HAP-1 (cell line): ENCODE measurements around the gene CLCN7.

ENCODE experiments used
- DNase-seq, 2 experiments: peaks; one replicate each; pipeline ENCODE4 v3.0.0-alpha.2; 2016 to 2020; ENCODE audit warnings: low spot score in 2 of 2
- H3K27me3 ChIP-seq: fragments of 250-450 bp; sonication (Bioruptor Pico); 2 replicates; pipeline ENCODE4 v1.5.1; 2020; ENCODE audit warnings: low read depth, mild to moderate bottlenecking, moderate library complexity
- H3K36me3 ChIP-seq: fragments of 250-450 bp; sonication (Bioruptor Pico); replicated peaks from 2 replicates; pipeline ENCODE4 v1.5.1; 2020; ENCODE audit warnings: mild to moderate bottlenecking
- H3K4me1 ChIP-seq: fragments of 250-450 bp; sonication (Bioruptor Pico); 2 replicates; pipeline ENCODE4 v1.5.1; 2020; ENCODE audit warnings: mild to moderate bottlenecking
- H3K4me3 ChIP-seq: fragments of 250-450 bp; sonication (Bioruptor Pico); 2 replicates; pipeline ENCODE4 v1.5.1; 2020; ENCODE audit warnings: mild to moderate bottlenecking, moderate library complexity
- H3K9me3 ChIP-seq: fragments of 250-450 bp; sonication (Bioruptor Pico); 2 replicates; pipeline ENCODE4 v1.5.1; 2020; ENCODE audit warnings: mild to moderate bottlenecking, moderate library complexity
- in situ Hi-C: fragments of 300-500 bp; cut with MboI; formaldehyde crosslinking; loops from 3 replicates; pipeline ENCODE4 v1.14.3; 2020; ENCODE audit warnings: low sequenced_read_pairs, inconsistent platforms, mixed read lengths

The CLCN7 gene

GRCh38 chr16:1455190-1456171 lies 19.3 kb downstream of the CLCN7 start:
- Histone ChIP-seq H3K27me3 (no peaks in the 10 kb centered on the region), H3K36me3 (0 out of 2 replicates have a peak, but pooled peaks cover 6% of the 10 kb centered on the region), H3K4me1 (no peaks in the 10 kb centered on the region), H3K9me3 (no peaks in the 10 kb centered on the region), H3K4me3 (no peak overlapping the region)
- no peak for DNase-seq
- in situ Hi-C loops, result no loop called here

- Histone ChIP-seq H3K4me3 (no peak overlapping the region), H3K4me1 (no peaks in the 10 kb centered on the region), H3K9me3 (no peaks in the 10 kb centered on the region), H3K36me3 (0 out of 2 replicates have a peak, but pooled peaks cover 8% of the 10 kb centered on the region), H3K27me3 (no peaks in the 10 kb centered on the region)
- no peak for DNase-seq
- in situ Hi-C loops, result no loop called here
Observed at GRCh38 chr16:1454561-1454960, 20.3 kb downstream of the CLCN7 start.

GRCh38 chr16:1453316-1453715 lies 21.5 kb downstream of the CLCN7 start:
- Histone ChIP-seq H3K4me1 (no peaks in the 10 kb centered on the region), H3K4me3 (no peak overlapping the region), H3K36me3 (0 out of 2 replicates have a peak, but pooled peaks cover 8% of the 10 kb centered on the region), H3K9me3 (no peaks in the 10 kb centered on the region), H3K27me3 (no peaks in the 10 kb centered on the region)
- DNase-seq, result no peak
- in situ Hi-C loops, result no loop called here

- in situ Hi-C loops, result no loop called here
- H3K36me3 ChIP-seq, result peaks cover 8% of the 10 kb centered on the region; the same call in 1 of the 2 replicates
Observed at GRCh38 chr16:1452530-1452929, 22.3 kb downstream of the CLCN7 start.

GRCh38 chr16:1451702-1452392 lies 23.0 kb downstream of the CLCN7 start:
- DNase-seq, result no peak
- peaks cover 8% of the 10 kb centered on the region; the same call in 1 of the 2 replicates for H3K36me3 ChIP-seq
- no peaks in the 10 kb centered on the region for H3K4me1 ChIP-seq
- in situ Hi-C loops, result no loop called here
- H3K27me3 ChIP-seq, result no peaks in the 10 kb centered on the region
- no peaks in the 10 kb centered on the region for H3K9me3 ChIP-seq
- H3K4me3 ChIP-seq, result no peak overlapping the region

More at GRCh38 chr16:1452530-1452929, 22.3 kb downstream of the CLCN7 start:
- H3K4me1 ChIP-seq, result no peaks in the 10 kb centered on the region
- no peaks in the 10 kb centered on the region for H3K9me3 ChIP-seq
- DNase-seq, result no peak
- no peaks in the 10 kb centered on the region for H3K27me3 ChIP-seq
- H3K4me3 ChIP-seq, result no peak overlapping the region

- in situ Hi-C loops, result no loop called here
- no peak for DNase-seq
- no peaks in the 10 kb centered on the region for H3K4me1 ChIP-seq
Observed at GRCh38 chr16:1450841-1451240, 24.0 kb downstream of the CLCN7 start.

GRCh38 chr16:1450218-1450617 lies 24.6 kb downstream of the CLCN7 start:
- no peak for DNase-seq
- Histone ChIP-seq H3K4me1 (no peaks in the 10 kb centered on the region), H3K4me3 (no peak overlapping the region), H3K9me3 (no peaks in the 10 kb centered on the region), H3K27me3 (no peaks in the 10 kb centered on the region), H3K36me3 (peaks cover 8% of the 10 kb centered on the region; the same call in 1 of the 2 replicates)
- in situ Hi-C loops, result no loop called here

More at GRCh38 chr16:1450841-1451240, 24.0 kb downstream of the CLCN7 start:
- no peak overlapping the region for H3K4me3 ChIP-seq
- H3K36me3 ChIP-seq, result peaks cover 8% of the 10 kb centered on the region; the same call in 1 of the 2 replicates
- no peaks in the 10 kb centered on the region for H3K27me3 ChIP-seq
- no peaks in the 10 kb centered on the region for H3K9me3 ChIP-seq

- no peak overlapping the region for H3K4me3 ChIP-seq
- H3K9me3 ChIP-seq, result no peaks in the 10 kb centered on the region
- in situ Hi-C loops, result no loop called here
- H3K27me3 ChIP-seq, result no peaks in the 10 kb centered on the region
- peaks cover 2% of the 10 kb centered on the region; the same call in 1 of the 2 replicates for H3K36me3 ChIP-seq
- no peaks in the 10 kb centered on the region for H3K4me1 ChIP-seq
- no peak for DNase-seq
Observed at GRCh38 chr16:1449201-1449788, 25.5 kb downstream of the CLCN7 start.

GRCh38 chr16:1448536-1449116 lies 26.2 kb downstream of the CLCN7 start:
- peaks cover 2% of the 10 kb centered on the region; the same call in 1 of the 2 replicates for H3K36me3 ChIP-seq
- H3K4me1 ChIP-seq, result no peaks in the 10 kb centered on the region
- in situ Hi-C loops, result no loop called here
- no peaks in the 10 kb centered on the region for H3K9me3 ChIP-seq
- DNase-seq, result no peak
- no peak overlapping the region for H3K4me3 ChIP-seq
- no peaks in the 10 kb centered on the region for H3K27me3 ChIP-seq

GRCh38 chr16:1447965-1448364 lies 26.9 kb downstream of the CLCN7 start:
- Histone ChIP-seq H3K9me3 (no peaks in the 10 kb centered on the region), H3K4me3 (no peak overlapping the region), H3K36me3 (peaks cover 2% of the 10 kb centered on the region; the same call in 1 of the 2 replicates), H3K4me1 (no peaks in the 10 kb centered on the region), H3K27me3 (no peaks in the 10 kb centered on the region)
- no peak for DNase-seq
- in situ Hi-C loops, result no loop called here

- in situ Hi-C loops, result no loop called here
- no peaks in the 10 kb centered on the region for H3K27me3 ChIP-seq
- no peak overlapping the region for H3K4me3 ChIP-seq
- H3K36me3 ChIP-seq, result peaks cover 2% of the 10 kb centered on the region; the same call in 1 of the 2 replicates
- no peaks in the 10 kb centered on the region for H3K9me3 ChIP-seq
- DNase-seq, result no peak
- no peaks in the 10 kb centered on the region for H3K4me1 ChIP-seq
Observed at GRCh38 chr16:1446296-1447080, 28.3 kb downstream of the CLCN7 start.

GRCh38 chr16:1445518-1446203 lies 29.2 kb downstream of the CLCN7 start:
- Histone ChIP-seq H3K4me3 (no peak overlapping the region), H3K27me3 (no peaks in the 10 kb centered on the region), H3K4me1 (no peaks in the 10 kb centered on the region), H3K9me3 (no peaks in the 10 kb centered on the region), H3K36me3 (peaks cover 2% of the 10 kb centered on the region; the same call in 1 of the 2 replicates)
- DNase-seq, result no peak
- in situ Hi-C loops, result no loop called here
